NCI-H2196 (cell line): ENCODE measurements around the gene UTP25.
A peak's percentile ranks its signal among the peaks of the same experiment; 100 is the strongest.
"Not testable (repeated sequence)": the region's sequence is repeated elsewhere in the genome, so short reads cannot be mapped to it uniquely, and the experiment has no call there.

Experiments used
- DNase-seq: peaks from one replicate; lab custom pipeline; 2025; ENCODE audit not compliant: unreplicated experiment; lab: John Stamatoyannopoulos, UW

Gene UTP25, protein sequence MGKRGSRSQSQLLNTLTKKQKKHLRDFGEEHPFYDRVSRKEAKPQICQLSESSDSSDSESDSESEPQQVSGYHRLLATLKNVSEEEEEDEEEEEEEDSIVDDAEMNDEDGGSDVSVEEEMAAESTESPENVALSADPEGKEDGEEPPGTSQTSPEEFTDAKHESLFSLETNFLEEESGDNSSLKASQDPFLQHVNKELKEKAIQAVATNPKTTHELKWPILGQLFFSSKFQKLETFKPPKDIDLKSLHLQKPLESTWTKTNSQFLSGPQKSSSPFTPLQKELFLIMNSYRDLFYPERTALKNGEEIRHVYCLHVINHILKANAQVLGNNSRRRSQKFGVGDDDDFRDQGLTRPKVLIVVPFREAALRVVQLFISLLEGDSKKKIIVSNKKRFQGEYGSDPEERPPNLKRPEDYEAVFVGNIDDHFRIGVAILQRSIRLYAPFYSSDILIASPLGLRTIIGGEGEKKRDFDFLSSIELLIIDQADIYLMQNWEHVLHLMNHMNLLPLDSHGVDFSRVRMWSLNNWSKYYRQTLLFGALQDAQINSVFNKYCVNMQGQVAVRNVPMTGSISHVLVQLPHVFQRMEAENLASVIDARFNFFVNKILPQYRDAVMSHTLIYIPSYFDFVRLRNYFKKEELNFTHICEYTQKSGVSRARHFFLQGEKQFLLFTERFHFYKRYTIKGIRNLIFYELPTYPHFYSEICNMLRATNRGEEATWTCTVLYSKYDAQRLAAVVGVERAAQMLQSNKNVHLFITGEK

DNA sequence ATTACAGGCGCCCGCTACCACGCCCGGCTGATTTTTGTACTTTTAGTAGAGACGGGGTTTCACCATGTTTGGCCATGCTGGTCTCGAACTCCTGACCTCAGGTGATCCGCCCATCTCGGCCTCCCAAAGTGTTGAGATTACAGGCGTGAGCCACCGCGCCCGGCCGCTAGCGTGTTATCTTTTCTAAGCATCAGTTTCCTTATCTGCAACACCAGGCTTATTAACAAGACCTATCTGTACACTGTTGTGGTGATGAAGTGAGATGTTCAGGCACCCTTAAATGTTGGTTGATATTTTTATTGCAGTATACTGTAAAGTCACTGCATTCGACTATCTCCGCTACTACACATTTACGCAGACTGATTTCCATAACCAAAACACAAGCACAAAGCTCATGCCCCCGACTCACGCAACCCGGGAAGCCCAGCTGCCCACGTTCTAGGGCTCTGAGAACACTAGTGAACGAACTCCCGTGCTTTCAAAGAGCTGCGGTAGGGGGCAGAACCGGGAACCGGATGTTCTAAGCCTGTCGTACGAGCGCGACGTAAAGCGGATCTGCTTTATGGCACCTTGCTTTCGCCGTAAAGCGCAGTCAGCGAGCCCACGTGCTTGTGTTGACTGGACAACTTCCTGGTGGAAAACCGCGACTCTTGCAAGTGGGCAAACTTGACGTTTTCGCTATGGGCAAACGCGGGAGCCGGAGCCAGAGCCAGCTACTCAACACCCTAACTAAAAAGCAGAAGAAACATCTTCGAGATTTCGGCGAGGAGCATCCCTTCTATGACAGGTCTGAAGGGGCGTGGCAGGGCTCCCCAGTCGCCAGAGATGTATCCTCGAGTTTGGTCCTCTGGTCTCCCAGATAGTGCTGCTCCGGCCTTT is at the start of gene UTP25:
Gene UTP25 (plus strand): TSS at position 589 of the 879 bp plus-strand sequence. CDS start 92 bp downstream, at position 681.
- DNase-seq, result peak; percentile 93

DNA sequence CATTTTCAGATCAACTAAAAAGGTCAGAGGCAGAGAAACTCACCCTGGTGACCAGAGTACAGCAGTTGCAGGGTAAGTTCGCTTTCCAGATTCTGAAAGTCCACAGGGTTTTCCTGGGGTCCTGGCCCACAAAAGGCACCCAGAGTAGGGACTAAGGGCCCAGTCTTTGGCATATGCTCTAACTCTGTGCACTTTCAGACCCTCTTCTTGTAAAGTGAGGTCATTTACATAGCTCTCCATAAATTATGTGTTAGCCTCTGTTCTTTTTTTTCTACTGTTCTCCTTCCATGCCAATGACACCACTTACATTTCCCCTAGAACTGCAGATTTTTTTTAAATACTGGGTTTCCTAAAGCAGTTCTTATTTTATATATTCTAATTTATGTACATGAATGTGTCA is 49.7 kb upstream of the UTP25 start:
- DNase-seq, result no peak

DNA sequence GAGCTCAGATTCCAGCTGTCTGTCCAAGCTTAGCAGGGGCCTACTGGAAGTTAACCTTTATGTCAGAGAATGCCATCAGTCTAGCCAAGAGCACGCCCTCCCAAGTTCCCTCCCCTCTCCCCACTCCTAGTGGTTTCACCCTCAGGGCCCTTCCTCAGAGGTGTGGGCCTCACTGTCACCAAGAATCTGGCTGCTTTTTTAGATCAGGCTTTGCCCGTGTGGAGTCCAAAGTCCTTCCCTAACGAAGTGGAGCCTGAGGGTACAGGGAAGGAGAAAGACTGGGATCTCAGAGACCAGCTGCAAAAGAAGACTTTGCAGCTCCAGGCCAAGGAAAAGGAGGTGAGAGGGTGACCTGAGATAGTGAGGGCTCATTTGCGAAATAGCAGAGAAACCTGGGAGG is 47.5 kb upstream of the UTP25 start:
- DNase-seq, result no peak

DNA sequence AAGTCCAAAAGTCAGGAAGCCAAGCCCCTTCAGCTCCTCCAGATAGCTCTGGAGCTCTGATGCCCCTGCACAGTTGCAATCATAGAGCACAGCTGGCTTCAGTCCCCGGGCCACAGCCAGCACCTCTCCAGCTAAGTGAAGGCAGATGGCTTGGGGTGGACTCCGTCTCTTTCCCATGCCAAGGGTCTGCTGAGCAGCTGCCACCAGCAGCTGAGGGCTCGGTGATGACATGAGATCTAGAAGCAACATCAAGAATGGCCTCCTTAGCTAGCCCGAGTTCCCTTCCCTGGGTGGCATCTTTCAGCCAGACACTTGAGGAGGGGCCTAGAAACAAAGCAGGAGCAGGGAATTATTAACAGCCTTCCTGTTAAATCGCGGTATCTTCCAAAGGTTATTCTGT is 44.4 kb upstream of the UTP25 start:
- no peak for DNase-seq

DNA sequence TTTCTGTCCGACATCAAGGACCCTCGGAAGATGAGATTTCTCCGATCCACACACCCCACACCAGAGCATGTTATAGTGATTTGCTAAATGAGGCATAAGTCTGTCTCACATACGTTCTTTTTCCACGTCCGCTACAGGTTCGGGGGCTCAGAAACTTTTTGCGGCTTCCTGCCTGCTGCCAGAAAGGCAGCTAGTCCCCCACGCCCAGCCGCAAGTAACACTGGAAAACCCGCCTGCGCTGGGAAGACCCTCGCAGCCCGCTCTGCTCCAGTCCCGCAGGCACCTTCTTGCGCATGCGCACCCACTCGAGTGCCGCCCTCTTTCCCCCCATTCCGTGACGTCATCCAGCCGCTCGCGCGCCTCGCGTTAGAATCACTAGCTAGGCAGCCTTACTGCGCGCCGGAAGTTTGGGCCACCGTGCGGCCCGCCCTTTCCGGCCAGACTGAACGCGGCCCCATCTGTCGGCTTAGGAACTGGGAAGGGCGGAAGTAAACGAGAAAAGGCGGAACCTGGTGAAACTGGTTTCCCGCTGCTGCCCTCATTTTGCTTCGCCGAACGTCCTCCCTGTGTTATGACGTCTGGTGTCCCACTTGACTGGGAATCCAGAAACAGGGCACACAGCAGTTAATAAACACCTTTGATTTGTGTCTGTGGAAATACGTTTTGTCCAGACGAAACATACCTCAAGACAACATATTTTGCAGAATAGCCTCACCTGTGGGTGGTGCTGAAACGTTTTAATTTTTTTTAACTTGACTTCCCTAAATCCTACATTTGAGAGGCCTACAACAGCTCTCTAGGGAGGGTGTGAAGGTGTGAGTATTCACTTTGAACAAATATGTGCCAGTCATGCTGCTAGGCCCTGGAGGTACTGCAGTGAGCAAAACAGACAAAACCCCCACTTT is 43.3 kb upstream of the UTP25 start, which contains the start of gene C1orf74:
Gene C1orf74 (minus strand): TSS at position 295 of the 905 bp plus-strand sequence. CDS start 925 bp downstream, outside the sequence.
- peak; percentile 99 for DNase-seq

DNA sequence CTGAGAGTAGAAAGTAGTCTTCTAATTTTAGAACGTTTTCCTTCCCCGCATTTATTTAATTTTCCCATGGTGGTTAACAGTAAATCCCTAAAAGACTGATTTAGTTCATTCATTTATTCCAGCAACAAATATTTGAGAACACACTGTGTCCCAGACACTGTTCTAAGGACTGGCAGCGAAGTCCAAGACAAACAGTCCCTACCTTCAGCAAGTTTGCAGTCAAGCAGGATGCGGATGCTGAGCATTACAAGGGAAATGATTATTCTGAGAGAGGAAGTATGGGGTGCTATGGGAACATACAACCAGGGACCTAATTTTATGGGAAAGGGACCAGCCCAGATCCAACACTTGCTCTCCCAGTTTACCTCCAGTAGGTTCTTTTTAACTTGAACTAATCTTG is 42.2 kb upstream of the UTP25 start:
- no peak for DNase-seq

DNA sequence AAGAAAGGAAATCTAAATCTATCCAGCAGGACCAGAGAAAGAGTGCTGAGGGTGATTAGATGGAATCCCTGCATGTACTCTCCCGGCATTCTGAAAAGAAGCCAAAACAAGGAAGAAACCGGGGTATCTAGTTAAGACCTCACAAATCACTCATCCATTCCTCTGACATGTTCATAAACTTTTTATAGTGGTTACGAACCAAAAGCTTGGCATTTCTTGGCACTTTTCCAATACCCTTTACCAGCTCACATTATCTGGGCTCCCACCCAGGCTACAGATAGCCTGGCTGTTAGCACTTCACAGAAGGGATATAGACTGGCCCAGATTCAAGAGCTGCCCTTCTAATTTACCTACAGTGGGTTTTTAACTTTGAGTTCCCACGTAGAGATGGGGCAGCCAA is 41.6 kb upstream of the UTP25 start:
- DNase-seq, result no peak

DNA sequence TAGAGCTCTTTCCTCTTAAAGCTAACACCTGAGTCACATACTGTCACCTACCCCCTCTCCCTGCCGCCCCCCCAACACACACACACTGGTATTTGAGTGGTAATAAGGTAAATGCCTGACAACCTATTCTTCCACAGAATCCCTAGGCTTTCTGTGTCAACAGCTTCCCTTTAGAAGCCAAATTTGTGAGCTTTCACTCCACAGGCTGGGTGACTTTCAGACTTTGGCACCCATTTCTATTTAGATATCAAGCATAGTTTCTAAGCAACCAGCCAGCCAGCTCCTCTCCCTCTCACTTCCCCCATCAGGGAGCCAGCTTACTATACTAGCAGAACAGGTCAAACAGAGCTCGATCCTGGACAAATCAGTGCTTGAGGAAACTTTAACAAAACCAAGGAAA is 40.2 kb upstream of the UTP25 start:
- DNase-seq, result peak; percentile 60

DNA sequence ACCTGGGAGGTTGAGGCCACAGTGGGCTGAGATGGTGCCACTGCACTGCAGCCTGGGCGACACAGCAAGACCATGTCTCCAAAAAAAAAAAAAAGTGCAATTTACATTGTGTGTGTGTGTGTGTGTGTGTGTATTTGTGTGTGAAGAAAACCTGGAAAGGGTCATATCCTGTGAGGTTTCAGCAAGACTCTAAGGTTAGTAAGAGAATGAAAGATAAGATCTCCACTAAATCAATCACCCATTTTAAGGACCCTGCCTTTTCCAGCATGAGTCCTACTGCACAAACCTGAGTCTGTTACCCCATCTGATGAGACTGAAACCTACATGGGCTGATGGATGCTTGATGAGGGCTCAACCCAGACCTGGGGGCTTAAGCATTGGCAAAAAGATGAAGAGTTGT is 38.5 kb upstream of the UTP25 start:
- DNase-seq, result no peak

DNA sequence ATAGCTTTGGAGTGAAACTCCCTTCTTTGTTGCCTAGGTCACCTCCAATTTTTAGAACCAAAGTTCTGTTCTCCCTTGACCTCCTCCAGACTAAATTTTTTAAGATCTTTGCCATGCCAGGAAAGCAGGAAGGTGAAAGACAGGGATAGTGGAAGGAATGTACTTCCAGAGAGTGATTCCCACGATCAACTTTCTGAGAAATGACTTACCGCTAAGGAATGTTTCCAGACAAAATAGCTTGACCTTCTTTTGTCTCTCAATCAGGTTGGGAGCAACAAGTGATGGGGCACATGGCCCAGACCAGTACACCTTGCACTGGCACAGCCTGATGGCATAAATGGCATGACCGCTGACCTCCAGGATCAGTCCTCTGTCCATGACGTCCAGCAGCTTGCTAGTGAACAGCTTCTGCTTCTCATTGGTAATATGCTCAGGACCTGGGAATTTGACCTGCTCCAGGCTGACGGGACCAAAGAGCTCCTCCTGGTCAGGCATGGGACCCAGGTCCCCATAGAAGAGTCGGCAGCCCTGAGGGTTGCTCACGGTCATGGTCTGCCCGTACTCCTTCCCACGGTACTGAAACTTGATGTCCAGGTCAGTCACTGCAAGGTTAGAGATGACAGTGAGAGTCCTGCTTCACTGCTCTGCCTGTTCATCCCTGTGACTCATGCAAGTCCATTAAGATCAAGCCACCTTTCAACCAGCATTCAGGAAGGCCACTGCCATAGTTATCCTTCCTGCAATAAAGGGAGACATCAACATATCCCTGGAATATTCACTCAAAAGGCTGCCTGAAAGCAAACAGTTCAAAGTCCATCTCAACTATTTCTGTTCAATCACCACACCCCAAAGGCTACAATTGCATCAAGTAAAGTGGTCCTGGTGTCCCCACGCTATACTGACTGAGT is 37.2 kb upstream of the UTP25 start:
- DNase-seq, result no peak

DNA sequence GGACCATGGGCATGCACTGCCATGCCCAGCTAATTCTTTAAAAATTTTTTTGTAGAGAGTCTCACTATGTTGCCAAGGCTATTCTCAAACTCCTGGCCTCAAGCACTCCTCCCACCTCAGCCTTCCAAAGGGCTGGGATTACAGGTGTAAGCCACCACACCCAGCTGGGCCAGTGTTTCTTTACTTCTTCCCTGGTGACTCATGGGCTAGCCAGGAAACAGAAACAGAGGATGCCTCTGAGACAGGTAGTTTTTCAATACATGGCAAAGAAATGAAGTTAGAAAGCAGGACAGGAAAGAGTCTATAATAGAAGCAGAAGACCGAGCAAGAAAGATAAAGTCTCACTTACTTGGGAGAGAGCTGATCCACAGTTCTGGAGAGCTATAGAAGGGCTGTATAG is 35.9 kb upstream of the UTP25 start:
- no peak for DNase-seq

DNA sequence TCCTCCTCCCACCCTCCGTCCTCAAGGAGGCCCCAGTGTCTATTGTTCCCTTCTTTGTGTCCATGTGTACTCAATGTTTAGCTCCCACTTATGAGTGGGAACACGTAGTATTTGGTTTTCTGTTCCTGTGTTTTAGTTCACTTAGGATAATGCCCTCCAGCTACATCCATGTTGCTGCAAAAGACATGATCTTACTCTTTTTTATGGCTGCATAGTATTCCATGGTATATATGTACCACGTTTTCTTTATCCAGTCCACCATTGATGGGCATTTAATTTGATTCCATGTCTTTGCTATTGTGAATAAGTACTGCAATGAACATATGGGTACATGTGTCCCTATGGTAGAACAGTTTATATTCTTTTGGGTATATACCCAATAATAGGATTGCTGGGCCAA is 34.1 kb upstream of the UTP25 start:
- not testable (repeated sequence) for DNase-seq

DNA sequence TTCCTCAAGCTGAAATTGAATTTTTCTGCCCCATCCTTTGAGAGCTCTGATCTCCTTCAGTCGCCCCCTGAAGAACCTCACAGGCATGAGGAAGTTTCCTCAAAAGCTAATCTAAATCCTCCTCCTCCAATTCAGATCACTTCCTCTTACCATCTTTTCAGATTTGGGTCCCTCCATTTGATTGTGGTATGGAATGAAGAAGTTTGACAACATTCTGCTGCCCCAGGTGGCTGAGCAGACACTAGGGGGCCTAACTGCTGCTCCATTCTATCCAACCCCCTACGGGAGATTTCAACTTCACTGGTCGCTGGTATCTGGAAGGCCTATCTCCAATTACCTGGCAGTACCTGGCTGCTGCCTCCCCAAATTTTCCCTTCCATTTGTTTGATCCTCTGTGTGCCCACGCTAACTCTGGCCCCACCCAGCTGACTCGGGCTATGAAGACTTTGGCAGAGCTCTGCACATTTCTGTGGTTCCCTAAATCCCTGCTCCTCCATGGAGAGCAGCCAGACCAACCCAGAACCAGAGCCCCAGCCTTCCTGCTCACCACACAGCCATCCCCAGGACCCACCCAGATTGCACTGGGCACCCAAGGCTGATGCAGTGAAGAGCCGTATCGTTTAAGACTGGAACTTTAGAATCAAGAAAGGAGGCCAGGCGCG is 29.7 kb upstream of the UTP25 start:
- DNase-seq, result no peak

DNA sequence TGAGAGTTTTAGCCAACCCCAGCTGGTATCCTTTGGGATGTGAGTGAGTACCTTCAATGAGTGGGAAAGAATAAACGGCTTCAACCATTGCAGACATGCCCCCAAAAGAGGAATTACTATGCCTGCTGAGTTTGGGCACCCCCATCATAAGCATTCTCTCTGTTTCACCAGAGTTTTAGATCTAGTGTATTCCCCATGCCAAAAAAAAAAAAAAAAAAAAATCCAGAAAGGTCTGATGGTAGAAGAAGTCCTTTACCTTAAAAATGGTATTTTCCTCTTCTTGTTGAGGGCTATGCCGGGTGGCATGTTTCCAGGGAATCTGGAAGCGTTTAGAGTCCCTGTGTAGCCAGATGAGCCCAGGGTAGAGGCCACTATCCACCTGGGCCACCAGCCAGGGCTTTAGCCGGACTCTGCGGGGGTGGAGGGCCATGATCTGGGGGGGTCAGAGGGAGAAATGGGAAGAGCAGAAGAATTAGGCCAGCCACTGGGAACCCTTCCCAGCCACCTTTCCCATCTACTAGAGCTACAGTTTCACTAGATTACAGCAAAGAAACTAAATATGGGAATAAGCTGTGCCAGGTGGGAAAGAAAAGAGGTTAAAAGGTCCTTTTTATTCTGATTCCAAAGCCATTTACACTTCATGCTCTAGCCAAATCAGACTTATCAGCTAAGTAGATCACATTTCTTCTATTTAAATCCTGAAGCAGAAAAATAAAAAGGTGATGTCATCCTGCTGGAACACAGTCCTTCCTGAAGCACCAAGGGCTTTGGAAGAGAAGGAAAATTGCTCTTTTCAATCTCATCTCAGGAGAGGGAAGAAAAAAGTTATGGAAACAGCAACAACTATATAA is 26.6 kb upstream of the UTP25 start:
- peak; percentile 86 for DNase-seq

DNA sequence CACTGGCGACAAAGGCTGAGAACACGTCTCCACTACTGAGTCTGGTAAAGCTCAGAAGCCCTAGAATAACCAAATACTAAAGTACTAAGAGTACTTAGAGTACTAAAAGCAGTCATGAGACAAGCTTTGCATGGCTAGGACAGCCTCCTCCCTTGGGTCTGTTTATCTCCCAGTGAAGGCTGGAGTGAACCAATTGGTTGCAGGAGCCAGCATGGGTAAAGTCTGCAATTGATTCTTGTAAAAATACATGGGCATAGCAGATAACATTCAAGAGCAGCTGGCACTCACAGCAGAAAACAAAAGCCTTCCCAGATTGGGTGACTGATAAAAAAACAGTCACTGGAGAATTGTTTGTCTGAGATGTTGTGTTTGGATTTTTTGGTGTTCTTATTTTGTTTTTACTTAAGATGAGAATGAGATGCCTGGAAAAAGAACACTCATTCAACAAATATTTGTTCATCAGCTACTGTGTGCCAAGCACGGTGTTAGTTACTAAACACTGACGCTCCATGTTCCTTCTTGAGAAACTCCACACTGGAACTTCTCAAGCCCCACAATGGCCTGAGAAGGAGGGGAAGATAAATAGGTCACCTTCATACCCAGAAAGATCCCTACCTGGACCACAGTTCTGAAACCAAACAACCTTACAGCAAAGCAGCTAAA is 25.5 kb upstream of the UTP25 start:
- peak; percentile 58 for DNase-seq

DNA sequence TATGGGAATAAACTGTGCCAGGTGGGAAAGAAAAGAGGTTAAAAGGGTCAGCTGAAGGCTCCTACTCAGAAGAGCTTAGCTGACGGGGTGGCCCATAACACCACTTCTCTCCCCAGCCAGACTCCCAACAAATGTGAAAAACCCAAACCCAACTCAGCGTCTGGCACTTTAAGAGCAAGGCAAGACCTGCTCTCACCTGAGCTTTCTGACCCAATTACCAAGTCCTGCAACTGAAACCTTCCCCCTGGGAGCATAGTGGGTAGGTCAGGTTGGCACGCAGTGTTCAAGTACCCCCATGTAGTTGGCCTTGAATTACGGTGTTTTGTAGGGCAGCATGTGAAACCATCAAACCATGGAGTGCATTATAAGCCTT is 25.0 kb upstream of the UTP25 start:
- DNase-seq, result no peak

DNA sequence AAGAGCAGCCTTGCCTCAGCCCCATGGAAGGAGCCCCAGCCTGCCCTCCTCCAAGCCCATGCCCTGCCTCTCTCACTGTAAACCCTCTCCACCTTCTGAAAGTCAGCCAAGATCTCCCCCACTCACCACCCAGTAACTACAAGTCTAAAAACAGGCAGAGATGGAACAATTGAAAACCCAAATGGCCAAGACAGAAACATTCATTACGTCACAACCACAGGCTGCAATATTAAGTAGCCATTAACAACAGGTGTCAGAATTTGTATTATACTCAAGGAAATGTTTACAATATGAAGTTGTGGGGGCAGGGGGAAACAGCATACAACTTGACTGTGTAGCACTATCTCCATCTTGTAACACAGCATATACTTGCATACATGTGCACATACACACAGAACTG is 24.2 kb upstream of the UTP25 start:
- DNase-seq, result no peak
